Activated CD4-positive, alpha-beta T cell treated with anti-CD3 and anti-CD28 coated beads for 1 hour (primary cell): ENCODE results near the gene MSLN.
"Not testable (repeated sequence)": the region's sequence is repeated elsewhere in the genome, so short reads cannot be mapped to it uniquely, and the experiment has no call there.

ENCODE experiments used
- DNase-seq: peaks from one replicate; pipeline ENCODE4 v3.0.0-alpha.2; 2020

Gene MSLN

DNA sequence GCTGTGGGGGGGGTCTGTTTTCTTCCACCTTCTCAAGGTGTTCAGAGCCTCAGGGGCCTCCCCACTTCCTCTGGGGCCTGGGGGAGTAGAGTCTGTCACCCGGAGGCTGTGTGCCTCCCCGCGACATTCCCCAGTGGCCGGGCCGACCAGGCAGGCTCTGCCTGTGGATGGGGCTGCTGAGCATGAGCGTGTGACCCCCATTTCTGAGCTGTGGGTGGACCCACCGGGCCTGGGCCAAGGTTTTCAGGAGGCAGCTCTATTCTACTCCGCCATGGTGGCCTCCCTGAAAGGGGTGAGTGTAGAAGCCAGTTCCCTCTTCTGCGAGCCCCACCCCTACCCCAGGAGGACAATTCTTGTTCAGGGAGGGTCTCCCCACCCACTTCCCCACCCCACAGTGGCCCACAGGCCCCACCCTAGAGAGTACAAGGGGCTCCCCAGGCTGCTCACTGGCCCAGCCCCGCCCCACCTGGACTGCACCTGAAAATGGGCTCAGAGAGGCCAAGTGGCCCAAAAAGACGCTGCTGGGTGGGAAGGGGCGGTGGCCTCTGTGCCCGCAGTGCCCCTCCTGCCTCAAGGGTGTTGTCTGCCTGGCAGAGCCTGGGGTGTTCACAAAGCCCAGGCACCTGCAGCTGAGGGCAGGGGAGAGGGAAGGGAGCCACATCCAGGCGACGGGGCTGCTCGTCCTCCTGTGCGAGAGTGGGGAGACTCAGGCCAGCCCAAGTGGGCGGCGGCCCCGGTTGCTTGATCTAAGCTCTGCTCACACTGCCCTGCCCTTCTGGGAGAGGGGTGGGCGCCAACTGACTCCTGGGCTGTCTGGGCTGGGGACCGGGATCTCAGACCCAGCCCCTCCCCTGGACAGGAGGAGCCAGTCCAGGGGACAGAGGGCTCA, 1.3 kb downstream of the MSLN start:
- no peak for DNase-seq

DNA sequence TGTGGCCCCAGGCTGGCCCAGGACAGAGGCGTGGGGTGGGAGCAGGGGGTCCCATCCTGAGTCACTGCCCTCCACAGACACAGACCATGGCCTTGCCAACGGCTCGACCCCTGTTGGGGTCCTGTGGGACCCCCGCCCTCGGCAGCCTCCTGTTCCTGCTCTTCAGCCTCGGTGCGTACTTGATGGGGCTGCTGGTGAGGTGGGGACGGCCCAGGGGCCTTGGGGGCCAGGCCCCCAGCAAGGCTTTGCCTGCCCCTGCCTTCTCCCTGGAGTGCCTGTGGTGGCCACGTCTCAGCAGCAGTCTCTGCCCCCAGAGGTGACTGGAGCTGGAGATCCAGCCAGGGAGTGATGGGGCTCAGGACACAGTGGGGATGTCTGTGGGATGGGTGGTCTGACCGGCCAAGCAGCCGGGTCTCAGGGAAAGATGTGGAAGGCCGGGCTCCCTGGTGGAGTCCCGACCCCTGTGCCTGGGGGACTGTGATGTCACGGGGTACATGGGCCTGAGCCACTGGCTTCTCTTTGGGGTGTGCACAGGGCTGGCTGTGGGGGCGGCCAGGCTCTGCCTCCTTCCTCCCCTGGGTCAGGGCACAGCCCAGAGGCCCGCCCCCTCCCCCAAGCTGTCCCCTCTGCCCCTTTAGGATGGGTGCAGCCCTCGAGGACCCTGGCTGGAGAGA, 2.2 kb downstream of the MSLN start:
- no peak for DNase-seq

DNA sequence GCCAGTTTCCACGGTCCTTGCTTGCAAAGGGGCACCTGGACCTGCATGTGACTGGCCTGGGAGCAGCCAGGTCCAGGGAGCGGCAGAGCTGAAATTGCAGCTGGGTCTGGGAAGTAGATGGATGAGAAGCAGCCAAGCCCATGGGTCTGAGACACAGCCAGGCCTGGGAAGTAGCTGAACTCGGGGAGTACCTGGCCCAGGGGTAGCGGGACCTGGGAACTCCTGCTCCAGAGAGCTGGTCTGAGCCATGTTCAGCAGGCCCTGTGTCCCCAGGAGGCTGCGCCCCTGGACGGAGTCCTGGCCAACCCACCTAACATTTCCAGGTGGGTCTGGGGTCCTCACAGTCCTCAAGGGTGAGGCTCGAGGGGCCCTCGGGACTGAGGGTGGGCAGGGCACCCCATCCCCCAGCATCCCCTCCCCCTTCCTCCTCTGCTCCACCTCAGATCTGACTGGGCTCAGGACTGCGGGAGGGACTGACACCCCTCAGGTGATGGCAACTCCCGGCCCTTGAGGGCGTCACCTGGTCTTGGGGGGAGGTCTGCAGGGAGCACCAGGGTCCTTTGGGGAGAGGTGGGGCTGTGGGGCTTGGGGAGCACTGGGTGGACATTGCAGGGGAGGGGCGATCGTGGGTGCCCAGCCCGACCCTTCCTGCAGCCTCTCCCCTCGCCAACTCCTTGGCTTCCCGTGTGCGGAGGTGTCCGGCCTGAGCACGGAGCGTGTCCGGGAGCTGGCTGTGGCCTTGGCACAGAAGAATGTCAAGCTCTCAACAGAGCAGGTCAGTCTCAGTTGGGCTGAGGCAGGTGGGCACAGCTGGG, 3.0 kb downstream of the MSLN start:
- no peak for DNase-seq

DNA sequence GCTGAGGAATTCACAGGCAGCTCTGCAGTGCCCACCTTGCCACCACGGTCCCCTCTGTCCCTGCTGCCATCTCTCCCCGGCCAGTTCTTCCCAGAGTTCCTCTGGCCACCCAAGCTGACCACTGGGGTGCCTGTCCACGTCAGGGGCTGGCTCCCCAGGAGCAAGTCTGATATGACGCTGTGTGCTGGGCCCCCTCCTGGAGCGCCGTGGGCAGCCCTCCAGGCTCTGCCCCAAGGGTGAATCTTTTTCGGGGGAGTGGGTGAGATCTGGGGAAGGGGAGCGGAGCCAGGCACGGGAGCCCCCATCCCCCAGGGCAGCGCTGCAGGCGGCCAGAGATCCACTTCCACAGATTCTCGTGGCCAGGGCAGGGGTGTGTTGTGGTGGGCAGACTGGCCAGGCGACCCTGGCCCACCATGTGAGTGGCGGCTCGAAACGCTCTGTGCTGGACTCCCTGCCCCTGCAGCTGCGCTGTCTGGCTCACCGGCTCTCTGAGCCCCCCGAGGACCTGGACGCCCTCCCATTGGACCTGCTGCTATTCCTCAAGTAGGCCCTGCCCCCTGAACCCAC, 3.7 kb downstream of the MSLN start:
- DNase-seq = no peak

DNA sequence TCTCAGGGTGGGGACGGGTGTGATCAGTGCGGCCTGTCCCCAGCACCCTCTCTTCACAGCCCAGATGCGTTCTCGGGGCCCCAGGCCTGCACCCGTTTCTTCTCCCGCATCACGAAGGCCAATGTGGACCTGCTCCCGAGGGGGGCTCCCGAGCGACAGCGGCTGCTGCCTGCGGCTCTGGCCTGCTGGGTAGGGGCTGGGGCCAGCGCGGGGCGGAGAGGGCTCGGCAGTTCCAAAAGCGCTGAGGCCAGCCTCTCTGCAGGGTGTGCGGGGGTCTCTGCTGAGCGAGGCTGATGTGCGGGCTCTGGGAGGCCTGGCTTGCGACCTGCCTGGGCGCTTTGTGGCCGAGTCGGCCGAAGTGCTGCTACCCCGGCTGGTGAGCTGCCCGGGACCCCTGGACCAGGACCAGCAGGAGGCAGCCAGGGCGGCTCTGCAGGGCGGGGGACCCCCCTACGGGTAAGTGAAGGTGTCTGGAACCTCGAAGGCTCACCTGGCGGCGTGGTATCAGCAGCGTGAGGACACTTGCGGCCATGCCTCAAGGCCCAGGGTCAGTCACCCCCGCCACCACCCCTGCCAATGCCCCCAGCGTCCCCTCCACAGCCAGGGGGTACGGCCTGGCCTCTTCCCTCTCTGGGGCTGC, 4.4 kb downstream of the MSLN start:
- no peak for DNase-seq

DNA sequence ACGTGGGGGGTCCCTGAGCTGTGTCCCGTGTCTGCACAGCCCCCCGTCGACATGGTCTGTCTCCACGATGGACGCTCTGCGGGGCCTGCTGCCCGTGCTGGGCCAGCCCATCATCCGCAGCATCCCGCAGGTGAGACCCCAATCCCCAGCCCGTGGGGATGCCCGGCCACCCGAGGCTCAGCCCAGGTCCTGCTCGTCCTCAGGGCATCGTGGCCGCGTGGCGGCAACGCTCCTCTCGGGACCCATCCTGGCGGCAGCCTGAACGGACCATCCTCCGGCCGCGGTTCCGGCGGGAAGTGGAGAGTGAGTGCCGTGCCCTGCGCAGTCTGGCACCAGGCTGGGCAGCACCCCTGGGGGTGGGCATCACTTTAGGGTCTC, 4.9 kb downstream of the MSLN start:
- no peak for DNase-seq

DNA sequence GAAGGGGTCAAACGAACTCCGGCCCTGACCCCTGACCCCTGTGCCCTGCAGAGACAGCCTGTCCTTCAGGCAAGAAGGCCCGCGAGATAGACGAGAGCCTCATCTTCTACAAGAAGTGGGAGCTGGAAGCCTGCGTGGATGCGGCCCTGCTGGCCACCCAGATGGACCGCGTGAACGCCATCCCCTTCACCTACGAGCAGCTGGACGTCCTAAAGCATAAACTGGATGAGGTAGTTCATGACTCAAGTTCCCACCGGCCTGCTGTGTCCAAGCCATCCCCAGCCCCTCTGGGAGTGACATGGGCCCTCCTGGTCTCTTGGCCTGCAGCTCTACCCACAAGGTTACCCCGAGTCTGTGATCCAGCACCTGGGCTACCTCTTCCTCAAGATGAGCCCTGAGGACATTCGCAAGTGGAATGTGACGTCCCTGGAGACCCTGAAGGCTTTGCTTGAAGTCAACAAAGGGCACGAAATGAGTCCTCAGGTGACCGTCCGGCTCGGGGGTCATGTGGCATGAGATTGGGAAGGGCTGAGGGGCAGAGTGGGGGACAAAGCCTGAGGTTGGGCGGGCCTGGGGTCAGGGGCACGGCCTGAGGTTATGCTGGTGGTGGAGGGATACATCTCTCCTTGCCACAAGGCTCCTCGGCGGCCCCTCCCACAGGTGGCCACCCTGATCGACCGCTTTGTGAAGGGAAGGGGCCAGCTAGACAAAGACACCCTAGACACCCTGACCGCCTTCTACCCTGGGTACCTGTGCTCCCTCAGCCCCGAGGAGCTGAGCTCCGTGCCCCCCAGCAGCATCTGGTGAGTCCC, 5.7 kb downstream of the MSLN start:
- no peak for DNase-seq

DNA sequence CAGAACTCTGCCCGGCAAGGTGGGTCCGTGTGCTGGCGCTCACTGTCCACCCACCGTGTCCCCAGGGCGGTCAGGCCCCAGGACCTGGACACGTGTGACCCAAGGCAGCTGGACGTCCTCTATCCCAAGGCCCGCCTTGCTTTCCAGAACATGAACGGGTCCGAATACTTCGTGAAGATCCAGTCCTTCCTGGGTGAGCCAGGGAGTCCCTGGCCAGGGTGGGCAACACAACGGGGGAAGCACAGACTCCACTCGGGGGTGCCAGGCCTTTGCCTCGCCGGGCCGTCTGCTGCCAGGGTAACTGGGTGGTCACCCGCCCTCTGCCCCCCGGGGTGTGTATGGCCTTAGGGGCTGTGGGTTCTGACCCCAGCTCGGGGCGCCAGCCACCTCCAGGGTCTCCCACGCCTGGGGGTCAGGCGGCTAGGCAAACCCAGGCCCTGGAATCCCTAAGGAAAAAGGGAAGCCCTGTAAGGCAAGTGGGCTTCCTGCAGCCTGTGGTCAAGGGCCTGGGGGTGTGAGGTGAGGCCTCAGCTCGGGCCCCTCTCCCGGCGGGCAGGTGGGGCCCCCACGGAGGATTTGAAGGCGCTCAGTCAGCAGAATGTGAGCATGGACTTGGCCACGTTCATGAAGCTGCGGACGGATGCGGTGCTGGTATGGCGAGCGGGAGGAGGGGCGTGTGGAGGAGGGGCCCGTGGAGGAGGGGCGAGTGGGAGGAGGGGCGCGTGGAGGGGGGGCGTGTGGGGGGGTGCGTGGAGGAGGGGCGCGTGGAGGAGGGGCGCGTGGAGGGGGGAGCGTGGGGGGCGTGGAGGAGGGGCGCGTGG, 6.5 kb downstream of the MSLN start:
- no peak for DNase-seq

DNA sequence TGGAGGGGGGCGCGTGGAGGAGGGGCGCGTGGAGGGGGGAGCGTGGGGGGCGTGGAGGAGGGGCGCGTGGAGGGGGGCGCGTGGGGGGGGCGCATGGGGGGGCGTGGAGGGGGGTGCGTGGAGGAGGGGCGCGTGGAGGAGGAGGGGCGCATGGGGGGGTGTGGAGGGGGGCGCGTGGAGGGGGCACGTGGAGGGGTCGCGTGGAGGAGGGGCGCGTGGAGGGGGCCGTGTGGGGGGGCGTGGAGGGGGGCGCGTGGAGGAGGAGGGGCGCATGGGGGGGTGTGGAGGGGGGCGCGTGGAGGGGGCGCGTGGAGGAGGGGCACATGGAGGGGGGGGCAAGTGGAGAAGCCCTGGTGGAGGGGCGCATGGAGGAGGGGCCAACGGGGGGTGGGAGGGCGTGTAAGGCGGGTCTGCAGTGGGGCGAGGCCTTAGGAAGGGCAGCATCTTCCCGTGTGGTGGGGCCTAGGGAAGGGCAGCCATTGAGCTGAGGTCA, 7.3 kb downstream of the MSLN start:
- DNase-seq = no peak

DNA sequence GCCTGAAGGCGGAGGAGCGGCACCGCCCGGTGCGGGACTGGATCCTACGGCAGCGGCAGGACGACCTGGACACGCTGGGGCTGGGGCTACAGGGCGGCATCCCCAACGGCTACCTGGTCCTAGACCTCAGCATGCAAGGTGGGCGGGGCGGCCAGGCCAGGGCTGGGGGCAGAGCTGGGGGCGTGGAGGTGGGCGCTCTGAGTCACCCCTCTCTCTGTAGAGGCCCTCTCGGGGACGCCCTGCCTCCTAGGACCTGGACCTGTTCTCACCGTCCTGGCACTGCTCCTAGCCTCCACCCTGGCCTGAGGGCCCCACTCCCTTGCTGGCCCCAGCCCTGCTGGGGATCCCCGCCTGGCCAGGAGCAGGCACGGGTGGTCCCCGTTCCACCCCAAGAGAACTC, 7.9 kb downstream of the MSLN start:
- DNase-seq = no peak

DNA sequence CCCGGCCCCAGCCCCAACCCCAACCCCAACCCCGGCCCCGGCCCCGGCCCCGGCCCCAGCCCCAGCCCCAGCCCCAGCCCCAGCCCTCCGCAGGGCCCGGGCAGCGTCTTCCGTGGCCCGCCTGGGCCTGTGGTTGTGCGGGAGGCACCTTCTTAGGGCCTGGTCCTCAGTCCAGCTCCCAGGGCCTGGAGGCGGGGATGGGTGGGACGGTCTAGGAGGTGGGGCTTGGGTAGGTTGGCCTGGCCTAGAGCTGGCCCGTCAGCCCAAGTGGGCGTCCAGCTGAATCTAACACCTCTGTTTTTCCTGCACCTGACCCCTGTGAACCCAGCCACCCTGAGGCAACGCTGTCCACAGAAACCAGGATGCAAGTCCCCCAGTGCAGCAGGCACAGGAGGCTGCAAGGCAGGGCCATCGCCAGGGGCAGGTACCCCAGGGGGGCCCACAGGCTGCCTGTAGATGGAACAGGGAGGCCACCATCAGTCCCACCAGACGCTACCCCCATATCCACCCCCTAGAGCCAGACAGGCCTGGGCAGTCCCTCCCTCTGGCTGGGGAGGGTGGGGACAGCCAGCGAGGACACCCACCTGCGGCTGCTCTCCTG, 8.8 kb downstream of the MSLN start:
- no peak for DNase-seq

DNA sequence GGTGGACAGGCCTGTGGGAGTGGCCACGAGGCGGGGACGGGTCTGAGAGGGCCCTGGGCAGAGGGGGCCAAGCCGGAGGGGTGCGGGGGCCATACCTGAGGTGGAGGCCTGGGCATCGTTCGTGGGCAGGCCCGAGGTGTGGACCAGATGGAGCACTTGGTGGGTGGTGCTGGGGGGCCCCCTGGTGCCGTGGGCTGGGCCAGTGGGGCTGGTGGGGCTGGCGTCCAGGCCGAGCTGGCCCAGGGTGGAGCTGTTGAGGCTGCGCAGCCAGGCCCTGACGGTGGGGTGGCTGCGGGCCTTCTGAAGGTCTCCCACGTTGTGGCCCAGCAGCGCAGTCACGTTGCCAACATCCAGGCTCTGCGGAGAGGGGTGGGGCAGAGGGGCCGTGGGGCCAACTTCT, 9.4 kb downstream of the MSLN start:
- DNase-seq = no peak

DNA sequence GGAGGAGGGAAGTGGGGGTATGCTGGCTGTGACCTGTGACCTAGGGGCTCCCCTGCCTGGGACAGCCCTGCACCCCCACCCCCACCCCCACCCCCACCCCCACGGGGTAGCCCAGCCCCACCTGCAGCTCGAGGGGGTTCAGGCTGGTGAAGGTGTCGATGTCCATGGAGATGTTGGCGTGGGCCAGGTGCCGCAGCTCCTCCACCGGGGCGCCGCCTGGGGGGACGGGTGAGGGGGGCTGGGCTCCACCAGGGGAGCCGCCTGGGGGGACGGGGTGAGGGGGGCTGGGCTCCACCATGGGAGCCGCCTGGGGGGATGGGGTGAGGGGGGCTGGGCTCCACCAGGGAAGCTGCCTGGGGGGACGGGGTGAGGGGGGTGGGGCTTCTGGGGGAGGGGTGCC, 9.9 kb downstream of the MSLN start:
- no peak for DNase-seq

DNA sequence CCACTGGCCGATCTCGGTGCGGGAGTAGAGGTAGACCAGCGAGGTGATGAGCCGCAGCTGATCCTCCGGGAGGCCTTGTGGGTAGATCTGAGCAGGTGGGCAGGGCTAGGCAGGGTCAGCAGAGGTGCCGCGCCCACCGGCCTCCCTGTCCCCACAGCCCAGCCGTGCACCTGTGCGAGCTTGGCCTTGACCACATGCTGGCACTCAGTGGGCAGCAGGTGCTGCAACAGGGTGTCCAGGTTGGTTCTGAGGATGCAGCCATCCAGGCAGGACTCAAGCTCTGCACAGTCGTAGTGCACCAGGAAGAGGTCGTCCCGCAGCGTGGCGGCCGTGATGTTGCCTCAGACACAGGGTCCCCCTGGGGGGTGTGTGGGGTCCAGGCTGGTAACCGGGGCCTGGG, 12.4 kb downstream of the MSLN start:
- no peak for DNase-seq

DNA sequence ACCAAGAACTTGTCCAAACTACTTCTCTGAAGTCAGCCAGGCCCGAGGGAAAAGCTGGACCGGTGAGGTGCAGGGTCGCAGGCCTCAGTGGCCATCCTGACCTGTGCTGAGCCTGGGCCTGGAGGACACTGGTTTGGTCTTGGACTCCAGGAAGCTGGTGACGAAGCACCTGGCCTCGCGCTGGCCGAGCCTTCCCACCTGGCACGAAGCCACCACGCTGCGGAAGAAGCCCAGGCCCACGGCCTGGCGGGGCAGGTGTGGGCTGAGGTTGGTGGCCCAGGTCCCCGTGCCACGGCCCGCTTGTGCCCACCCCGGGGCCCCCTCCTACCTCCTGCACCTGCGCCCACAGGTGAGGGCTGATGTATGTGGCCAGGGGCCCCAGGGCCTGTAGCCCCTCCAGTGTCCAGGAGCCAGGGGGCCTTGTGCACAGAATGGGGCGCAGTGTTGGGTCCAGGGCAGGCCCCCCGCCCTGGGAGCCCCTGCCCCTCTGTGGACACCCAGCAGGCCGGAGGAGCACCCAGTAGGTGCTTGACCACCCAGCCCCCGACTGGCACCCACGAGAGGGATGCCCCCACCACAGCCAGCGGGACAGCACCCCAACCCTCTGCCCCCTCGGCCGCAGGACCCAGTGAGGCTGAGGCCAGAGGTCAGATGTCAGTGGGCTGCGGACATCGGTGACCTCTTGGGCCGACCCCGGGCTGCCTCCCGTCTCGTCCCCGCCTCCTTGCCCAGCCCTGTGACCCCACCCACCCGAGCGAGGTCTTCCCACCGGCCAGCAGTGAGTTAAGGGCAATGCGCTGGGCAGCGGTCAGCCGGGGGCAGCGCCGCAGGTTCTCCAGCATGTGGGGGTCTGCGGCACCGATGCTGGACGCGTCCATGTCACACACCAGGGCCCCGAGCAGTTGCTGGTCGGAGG, 13.8 kb downstream of the MSLN start:
- no peak for DNase-seq

DNA sequence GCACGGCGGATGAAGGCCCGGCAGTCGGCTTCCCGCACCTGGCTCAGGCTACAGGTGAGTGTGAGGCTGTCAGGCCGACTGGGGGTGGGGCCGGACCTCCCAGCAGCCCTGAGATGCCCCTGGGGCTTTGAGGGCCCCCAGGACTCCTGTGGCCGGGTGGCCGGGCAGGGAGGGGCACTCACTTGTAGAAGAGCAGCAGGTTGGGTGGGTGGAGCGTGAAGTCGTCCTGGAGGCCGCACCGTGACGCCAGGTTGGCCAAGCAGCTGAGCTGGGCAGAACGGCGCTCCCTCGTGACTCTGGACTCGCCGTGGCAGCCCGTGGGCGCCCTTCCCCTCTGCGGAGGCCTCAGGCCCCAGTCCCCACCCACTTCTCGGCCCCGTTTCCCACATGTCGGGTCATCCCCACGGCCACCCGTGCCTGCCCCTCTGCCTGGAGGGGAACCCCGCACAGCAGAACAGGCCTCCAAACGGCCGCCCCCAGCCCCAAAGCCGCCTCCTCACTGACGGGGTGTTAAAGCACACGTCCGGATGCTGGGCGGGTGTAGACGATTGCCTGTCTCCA, 14.8 kb downstream of the MSLN start:
- no peak for DNase-seq

DNA sequence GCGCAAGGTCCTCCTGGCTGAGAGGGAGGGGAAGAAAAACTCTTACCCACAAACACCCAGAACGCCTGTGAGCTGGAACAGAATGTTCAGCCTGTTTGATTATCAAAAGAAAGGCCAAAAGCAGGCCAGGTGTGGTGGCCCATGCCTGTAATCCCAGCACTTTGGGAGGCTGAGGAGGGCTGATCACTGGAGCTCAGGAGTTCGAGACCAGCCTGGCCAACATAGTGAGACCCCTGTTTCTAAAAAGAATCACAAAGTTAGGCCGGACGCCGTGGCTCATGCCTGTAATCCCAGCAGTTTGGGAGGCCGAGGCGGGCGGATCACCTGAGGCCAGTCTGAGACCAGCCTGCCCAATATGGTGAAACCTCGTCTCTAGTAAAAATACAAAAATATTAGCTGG, 15.8 kb downstream of the MSLN start:
- not testable (repeated sequence) for DNase-seq

DNA sequence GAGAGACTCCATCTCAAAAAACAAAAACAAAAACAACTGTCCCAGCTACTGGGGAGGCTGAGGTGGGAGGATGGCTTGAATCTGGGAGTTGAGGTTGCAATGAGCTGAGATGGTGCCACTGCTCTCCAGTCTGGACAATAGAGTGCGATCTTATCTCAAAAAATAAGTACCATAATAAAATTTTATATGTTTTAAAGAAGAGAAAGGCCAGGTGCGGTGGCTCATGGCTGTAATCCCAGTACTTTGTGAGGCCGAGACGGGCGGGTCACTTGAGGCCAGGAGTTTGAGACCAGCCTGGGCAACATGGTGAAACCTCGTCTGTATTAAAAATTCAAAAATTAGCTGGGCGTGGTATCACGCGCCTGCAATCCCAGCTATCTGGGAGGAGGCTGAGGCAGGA, 16.3 kb downstream of the MSLN start:
- DNase-seq = no peak

DNA sequence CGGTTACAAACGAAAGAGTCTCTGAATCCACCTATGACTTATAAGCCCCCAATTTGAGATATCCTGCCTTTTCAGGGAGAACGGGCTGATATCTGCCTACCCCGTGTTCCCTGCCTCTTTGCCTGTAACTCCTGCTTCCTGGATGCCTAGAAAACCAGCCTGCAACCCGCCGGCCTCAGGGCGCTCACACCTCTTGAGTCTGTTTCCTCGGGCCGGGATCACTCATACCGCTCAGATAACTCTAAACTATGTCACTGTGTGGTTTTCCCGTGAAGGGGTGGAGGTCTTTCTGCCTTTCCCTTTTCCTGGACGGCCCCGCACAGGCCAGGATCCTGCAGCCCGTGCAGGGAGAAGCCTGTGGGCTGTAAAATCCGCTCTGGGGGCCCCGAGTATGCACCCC, 17.3 kb downstream of the MSLN start:
- no peak for DNase-seq
